CD4-positive, alpha-beta T cell treated with Interleukin-12 subunit alpha and Interleukin-12 subunit beta, for 1 hour (primary cell): ENCODE data around the gene OR13D1.
"Not testable (repeated sequence)": the region's sequence is repeated elsewhere in the genome, so short reads cannot be mapped to it uniquely, and the experiment has no call there.

ENCODE experiments used
- DNase-seq: peaks from one replicate; pipeline ENCODE4 v3.0.0-alpha.2; 2020

Gene OR13D1

DNA sequence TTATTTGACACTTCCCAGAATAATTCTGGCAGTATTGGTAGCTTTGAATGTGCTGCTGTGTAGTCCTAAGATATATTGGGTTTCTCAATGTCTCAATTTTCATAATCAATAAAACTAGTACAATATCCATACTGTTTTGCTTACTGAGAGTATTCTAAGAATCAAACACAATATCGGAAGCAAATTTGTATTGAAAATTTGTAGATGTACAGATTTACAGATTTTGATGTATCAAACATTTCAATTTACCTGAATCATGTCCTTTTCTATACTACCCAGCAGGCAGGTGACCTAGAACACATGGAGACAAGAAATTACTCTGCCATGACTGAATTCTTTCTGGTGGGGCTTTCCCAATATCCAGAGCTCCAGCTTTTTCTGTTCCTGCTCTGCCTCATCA lies at the start of gene OR13D1:
TSS of gene OR13D1 (plus strand) at position 301 of the 400 bp plus-strand sequence. CDS start at position 301, 0 bp downstream.
- no peak for DNase-seq

GRCh38 chr9:104658496-104659195 lies 35.7 kb upstream of the OR13D1 start:
- no peak for DNase-seq

GRCh38 chr9:104675611-104676010 lies 18.7 kb upstream of the OR13D1 start:
- DNase-seq, result no peak

DNA sequence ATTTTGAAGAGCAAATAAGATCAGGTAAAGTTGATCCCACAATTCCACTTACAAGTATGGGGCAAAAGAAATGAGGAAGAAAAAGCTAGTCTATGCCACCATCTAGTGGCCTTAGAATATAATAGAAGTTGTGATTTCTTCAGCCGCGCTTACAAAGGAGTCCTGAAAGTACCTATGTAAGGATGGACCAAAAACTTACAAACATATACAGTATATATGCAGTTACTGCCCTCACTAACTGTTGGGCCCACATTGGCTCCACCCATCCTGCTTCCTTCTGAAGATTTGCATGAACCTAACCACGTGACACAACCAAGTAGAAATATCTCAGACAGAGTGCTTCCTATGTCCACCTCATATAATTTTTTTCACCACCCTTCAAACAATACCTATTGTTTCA lies 11.7 kb upstream of the OR13D1 start:
- peak; percentile 16 for DNase-seq

- DNase-seq, result no peak
These were observed 8.2 kb upstream of the OR13D1 start for GRCh38 chr9:104686081-104686480.

- no peak for DNase-seq
These were observed 6.0 kb downstream of the OR13D1 start for GRCh38 chr9:104700306-104700705.

DNA sequence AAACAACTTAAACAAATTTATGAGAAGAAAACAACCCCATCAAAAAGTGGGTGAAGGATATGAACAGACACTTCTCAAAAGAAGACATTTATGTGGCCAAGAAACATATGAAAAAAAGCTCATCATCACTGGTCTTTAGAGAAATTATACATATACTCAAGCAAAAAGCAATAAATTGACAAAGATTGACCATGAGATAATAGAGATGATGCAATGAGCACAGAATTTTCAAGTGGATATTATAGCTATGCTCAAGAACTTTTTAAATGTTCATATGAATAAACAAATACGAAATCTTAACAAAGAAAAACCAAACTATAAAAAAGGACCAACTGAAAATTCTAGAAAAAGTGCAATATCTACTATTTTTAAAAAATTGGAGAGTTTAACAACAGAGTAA lies 14.4 kb downstream of the OR13D1 start:
- not testable (repeated sequence) for DNase-seq

DNA sequence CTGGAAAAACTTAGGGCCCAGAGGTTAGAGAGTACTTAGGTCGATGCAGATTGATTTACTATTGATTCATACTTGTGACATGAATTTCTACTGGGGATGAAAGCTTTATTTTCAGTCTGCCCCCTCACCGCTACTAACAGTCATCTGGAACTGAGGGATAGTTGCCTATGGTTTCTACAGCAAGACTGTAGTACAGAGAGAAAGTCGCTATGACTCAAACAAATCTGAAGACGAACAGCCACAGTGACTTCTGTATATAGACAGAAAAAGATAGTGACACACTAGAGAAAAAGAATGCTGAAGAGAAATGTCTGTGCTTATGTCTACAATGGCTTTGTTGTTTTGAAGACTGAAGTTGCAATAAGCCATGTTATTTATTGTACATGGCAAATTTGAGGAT lies 17.3 kb downstream of the OR13D1 start:
- DNase-seq, result no peak

DNA sequence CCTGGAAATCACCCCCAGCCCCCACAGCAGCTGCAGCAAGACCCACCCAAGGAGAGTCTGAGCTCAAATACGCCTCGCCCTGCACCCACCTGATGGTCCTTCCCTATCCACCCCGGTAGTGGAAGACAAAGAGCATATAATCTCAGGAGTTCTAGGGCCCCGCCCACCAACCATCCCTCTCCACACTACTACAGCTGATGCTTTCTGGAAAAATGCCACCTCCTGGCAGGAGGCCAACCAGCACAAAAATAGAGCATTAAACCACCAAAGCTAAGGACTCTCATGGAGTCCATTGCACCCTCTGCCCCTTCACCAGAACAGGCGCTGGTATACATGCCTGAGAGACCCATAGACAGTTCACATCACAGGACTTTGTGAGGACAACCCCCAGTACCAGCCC lies 30.7 kb downstream of the OR13D1 start:
- DNase-seq, result no peak

GRCh38 chr9:104738452-104738851 lies 44.1 kb downstream of the OR13D1 start:
- no peak for DNase-seq

GRCh38 chr9:104740621-104741020 lies 46.3 kb downstream of the OR13D1 start:
- DNase-seq, result no peak

GRCh38 chr9:104743376-104743985 lies 49.2 kb downstream of the OR13D1 start:
- peak; percentile 76 for DNase-seq
